Activated gamma-delta T cell (primary cell): ENCODE results near the gene IGSF22.

Experiments
- DNase-seq: peaks from one replicate; lab custom pipeline; 2025; lab: John Stamatoyannopoulos, UW

The IGSF22 gene

DNA sequence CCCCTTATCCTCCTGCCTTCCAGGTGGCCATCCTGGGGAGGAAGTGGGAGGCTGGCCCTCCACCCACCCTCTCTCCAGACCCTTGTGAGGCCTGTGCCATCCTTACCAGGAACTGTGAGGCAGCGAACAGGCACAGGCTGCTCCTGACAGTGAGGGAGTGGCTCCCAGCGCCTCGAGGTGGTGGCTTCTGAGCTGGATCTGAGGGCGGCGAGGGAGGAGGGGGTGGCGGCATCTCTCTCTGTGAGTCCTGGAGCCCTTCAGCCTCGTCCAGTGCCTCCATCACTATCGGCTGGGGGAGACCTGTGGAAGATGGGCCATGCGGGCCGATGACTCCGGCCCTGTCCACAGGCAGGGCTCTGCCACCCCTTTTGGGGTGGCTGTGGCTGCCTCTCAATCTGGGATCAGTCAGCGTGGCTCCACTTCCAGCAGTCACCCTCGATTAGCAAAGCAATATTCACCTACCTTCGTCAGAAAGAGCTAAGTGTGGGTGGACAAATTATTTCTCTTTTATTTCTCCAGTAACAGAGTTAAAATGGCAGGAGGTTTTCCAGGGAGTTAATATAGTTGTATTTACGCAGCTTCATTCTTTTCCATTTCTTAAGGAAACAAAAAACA is 18.0 kb upstream of the IGSF22 start:
- DNase-seq = no peak

DNA sequence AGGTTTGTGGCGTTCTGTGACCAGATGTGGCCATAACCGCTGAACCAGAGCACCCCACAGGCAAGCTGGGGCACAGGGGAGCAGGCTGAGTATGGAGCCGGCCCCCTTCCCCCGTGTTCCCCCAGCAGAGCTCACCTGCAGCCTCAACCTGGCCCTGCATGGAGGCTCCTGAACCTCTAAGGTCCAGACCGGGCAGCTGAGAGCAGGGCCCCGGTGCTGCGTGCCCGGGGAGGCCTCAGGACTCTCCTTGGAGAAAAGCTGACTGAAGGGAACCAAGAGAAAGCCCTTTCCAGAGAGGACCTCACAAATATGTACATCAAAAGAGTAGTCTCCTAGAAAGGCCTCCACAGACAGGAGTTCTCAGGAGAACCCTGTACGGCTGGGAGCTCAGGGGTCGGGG is 17.4 kb upstream of the IGSF22 start:
- no peak for DNase-seq

DNA sequence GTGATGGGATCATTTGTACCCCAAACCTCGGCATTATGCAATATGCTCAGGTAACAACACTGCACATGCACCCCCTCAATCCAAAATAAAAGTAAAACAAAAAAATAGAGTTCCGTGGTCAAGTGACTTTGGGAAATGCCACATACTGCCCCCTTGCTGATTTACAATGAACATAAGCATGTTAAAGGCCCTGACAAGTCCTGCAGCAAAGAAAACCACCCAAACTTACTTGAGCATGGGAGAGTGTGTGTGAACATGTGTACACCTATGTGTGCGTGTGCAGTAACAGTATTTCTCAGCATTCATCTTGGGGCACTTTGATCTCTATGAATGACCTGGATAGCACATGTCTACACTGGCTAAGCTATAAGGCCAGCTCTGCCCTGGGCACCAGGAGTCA is 15.8 kb upstream of the IGSF22 start:
- DNase-seq = no peak

DNA sequence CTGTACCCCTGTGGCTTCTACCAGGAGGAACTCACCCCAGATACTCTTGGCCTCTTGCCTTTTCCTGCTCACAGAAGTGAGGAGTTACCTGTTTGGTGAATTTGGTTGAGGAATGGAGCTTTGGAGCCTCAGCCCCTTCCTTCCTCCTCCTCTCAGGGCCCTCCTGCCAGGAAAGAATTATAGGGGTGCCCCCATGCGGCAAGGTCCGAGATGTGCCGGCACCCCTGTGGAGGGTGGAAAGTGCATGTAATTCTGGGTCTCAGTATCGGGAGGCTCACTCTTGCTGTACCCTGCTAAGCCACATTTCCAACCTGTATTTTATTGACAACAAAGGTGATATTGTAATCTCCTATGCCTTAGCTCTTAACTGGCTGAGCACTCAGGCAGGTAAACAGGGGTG is 13.7 kb upstream of the IGSF22 start:
- no peak for DNase-seq

DNA sequence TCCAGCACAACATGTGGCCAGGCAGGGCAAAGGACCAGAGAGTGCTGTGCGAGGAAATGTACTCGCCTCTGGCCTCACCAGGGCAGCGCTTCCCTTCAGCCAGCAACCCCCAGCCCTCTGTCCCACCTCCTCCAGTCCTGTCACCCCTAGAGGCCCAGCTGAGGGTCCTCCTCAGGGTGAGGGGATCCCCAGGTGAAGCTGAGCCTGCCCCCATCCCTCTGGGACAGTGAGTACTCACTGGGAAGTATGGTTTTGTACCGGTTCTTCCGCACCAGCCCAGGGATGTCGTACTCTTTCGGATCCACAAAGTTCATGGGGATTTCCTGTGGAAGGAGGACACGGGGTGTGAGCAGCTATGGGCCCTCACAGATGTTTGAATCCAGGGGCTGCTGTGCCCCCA is 11.7 kb upstream of the IGSF22 start:
- DNase-seq = no peak

DNA sequence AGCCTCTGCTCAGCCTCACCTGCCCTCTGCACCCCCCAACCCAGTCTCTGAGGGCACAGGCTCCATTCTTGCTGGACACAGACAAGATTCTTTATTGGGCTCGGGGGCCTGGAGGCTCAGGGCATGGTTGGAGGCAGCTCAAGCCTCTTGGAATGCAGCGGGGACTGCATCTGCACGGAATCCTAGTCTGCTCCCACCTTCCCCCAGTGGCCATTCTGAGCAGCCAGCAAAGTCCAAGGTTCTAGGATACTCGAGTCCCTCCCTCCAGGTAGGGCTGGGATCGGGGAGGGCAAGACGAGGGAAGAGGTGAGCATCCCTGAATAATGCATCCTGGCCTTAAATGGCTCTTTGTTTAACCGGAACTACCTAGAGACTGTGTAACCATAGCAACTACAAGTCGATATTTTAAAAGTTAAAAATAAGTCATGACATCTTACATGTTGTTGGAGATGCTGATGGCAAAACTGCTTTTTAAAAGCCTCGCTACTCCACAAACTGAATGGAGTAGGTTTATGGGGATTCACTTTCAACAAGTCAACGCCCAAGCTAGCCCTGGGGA is 10.7 kb upstream of the IGSF22 start:
- DNase-seq = no peak

DNA sequence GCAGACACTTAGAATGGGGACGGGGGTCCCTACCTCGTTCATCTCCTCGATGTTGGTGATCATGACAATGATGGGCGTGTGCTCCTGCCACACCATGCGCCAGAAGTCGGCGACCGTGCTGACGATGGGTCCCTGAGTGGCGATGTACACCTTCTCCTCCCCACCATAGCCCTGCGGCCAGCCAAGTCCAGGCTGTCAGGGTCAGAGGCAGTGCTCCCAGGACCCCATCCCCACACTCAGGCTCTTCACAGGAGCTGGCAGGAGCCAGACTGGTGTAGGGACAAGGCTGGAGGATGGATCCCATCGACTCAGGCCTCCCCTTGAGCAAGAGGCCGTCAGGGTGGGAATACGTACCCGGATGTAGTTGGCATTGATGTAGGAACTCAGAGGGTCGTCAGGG is 7.2 kb upstream of the IGSF22 start:
- DNase-seq = no peak

DNA sequence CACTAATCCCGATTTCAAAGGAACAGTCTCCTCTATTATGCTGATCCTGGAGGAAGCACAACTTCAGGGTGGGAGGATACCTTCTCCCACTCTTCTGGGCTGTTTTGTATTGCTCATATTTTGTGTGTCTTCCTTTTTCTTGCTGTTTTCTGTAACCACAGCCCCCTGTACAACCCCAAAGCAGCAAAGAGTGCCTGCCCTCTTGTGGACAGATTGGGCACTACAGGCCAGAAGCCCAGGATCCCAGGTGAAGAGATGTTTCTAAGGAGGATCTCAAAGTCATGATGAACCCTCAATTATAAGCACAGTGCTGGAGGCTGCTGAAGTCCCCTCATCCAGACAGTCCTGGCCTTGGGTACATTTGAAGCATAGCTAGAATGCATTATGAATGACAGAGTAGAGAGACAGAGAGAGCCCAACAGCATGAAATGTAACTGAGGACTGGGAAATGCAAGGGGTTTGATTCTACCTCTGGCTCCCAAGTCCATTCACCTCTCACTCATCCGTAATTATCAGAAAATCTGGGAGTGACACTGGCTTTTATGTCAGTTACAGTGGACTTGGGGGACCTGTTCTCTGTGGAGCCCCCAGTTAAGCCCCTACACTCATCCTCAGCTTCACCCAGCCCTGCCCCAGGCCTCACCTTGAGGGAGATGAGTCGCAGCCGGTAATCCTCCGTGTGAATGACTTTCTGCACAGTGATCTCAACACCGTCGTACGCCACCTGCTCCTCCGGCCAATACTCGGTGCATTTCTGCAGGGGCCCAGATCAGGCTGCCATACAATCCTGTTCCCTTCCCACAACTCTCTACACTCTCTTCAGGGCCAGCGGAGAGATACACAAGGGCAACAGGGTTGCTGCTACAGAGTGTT is 6.2 kb upstream of the IGSF22 start:
- no peak for DNase-seq

DNA sequence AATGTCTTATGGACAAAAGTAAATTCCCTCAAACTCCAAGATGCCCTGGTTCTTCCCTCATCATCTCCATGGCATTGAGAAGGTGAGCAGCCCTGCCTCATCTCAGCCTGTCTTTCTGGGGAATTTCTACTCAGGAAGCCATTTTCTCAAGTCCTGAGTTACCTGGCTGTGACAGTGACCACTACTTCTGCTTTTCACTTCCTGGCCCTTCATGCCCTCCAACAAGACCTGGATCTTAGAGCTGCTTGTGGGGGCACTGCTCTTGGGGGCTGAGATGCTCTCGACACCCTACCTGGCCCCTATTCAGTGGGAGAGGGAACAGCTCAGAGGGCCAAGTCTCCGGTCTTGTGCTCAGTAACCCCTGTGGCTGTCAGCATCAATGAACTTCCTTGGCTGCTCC is 5.5 kb upstream of the IGSF22 start:
- DNase-seq = no peak

DNA sequence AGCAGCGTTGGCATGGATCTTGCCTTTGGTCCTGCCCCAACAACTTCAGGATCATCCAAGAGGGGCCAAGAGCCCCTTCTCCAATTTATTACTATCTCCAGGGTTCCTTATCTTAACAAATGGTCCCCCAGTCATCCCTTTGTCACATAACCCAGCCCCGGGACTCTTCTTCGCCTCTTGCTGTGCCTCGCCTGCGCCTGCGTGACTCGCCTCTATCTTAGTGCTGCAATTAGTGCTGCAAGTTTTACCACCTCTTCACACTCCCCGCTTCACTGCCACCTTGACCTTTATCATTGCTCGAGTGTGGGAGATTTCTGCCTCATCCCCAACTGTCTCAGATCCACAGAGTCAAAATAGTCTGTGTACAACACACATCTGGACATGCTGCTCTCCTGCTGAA is 4.0 kb upstream of the IGSF22 start:
- DNase-seq = no peak

DNA sequence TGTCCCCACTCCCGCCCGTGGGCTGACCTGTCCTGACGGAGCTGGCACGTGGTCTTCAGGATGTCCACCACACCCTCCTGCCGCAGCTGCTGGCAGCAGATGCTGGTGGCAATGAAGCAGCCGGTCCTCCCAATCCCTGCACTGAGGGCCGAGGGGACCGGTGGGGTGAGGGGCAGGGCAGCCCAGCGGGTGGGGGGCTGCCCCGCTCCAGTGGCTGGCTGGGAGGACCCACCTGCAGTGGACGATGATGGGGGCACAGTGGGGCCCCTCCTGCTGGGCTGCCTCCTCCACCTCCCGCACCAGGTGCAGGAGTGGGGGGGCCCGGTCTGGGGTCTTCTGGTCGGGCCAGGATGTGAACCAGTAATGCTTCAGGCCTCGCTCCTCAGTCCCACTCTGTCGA is 3.4 kb upstream of the IGSF22 start:
- DNase-seq = no peak

DNA sequence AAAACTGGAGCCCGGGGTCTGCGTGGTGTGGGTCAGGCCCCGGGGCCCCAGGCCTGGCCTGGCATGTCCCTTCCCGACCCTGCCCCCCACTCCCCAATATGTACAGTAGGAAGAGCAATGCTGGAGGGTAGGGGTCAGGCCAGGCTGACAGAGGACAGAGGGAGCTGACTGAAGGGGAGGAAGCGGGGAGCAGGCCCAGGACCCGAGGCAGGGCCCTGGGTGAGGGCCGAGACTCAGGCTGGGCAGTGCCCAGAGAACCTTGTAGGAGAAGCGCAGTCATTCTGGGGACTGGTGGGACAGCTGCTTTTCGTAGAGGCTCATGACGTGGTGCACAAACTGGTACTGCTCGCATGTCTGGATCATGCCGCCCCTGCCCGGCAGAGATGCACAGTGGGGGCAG is 2.7 kb upstream of the IGSF22 start:
- DNase-seq = no peak

DNA sequence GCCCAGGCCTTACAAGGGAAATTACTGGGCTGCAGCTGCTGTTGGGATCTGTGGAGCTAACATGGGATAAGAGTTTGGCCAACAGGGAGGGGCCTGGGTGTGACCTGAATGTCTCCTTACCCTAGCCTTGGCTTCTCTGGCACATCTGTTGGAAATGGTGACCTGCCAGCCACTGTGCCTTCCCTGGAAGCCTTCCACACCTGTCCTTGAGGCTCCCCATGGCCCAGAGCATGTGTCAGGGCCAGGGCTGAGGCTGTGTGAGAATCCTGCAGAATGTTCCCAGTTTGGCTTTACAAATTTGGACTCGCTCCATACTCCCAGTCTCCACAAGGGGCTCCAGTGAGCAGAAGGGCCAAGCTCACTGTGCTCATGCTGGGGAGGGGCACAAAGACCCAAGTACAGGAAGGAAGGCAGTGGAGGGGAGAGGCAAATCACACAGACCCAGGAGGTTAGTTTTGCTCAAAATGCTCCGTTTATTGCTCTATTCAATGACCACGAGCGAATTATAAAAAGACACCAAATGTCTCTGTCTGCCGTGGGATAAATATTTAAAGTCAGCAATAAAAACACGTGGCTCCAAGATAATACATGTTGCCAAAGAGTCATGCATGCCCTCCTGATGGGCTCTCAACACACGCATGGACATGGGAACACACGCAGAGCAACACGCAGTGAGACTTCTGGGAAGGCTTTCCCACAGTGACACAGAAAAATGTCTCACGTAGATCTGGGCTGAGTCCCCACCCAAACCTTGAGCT is 1.7 kb upstream of the IGSF22 start:
- DNase-seq = no peak

DNA sequence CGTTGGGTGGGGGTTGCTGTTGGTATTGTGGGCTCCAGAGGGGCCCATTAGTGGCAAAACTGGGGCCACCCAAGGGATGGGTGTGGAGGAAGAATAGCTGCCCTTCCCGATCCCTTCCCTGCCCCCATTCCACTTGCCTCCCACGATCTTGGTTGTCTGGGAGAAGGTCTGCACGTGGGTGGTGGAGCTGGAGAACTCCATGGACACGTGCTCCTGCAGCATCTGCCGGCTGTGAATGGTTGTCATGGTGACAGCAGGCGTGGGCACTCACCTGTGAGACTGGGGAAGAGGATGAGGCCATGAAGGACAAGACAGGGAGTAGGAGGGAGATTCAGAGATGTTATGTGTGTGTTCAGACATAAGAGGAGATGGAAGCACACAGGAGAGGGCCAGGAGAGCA is 2.0 kb downstream of the IGSF22 start:
- no peak for DNase-seq

DNA sequence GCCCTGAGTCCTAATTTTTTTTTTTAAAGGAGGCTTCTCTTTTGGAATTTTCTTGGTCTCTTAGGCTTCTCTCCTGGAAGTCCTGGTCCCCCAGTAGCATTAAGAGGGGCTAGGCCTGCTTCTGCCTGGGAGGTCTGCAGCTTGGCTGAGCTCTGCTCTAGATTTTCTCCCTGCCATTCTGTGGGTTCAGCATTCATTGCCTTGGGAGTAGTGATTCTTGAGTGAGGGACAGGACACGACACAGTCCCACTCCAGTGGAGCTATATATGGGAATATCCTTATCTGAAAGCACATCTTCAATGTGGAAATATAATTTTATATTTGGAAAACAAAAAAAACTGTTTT is 3.7 kb downstream of the IGSF22 start:
- DNase-seq = no peak

DNA sequence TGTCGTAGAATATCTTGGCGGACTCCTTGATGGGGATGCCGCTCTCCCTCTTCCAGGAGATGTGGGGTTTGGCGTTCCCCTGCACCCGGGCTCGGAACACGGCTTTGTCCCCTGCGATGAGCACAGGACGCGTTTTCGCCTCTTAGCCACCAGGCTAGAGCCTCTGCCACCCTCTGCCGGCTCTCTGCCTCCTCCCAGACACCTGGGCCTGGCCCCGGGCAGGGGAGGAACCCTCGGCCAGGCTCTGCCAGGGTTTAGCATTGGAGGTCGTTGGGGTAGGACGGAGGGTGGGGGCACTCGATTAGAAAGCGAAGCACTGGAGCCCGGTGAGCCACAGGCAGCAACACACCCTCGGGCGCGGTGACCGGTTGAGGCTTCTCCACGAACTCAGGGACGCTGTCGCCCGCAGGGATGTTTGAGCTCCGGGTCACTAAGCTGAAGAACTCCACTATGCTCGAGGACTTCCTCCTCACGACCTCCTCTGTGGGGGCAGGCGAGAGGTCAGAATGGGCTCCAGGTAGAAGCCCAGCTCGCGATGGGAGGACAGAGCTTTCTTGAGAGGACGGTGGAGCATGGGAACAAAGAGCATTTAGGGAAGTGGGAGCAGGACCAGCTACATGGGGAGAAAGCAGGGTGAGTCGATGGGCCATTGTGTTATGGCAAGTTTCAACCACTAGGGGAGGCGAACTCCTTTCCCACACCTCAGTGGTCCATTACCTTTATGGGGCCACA is 4.3 kb downstream of the IGSF22 start:
- no peak for DNase-seq

DNA sequence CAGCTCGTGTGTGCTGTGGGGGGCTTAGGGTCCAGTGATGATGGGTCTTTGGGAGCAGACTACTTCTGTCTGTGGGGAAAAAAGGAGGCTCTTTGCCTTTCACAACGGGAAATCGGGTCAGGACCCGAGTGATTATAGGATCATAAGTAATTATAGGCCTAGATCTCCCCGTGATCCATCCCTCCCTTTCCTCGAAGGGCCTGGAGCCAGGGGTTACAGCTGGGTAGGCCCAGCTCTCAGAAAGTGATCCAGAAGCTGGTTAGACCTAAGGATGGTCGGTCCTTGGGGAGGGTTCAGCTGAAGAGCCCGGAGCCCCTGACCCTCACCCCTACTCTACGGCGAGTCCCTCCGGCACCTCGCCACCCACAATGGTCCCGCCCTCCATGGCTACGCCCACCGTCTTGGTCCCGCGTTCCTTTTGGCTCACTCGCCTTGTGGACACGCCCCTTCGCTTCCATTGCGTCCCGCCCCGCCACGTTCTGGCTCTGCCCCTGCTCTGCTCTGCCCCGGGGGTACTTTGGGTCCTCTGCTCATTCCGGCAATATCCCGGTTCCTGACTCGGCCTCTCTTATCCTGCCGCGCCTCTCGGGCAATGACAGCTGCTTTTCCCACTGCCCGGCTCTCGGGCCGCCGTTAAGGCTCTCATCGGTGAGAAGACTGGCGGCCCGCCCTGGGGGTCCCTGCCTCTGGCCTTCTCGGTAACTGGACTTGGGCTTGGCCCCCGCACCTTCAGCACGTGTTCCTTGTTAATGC is 5.0 kb downstream of the IGSF22 start:
- DNase-seq = peak; percentile 62

DNA sequence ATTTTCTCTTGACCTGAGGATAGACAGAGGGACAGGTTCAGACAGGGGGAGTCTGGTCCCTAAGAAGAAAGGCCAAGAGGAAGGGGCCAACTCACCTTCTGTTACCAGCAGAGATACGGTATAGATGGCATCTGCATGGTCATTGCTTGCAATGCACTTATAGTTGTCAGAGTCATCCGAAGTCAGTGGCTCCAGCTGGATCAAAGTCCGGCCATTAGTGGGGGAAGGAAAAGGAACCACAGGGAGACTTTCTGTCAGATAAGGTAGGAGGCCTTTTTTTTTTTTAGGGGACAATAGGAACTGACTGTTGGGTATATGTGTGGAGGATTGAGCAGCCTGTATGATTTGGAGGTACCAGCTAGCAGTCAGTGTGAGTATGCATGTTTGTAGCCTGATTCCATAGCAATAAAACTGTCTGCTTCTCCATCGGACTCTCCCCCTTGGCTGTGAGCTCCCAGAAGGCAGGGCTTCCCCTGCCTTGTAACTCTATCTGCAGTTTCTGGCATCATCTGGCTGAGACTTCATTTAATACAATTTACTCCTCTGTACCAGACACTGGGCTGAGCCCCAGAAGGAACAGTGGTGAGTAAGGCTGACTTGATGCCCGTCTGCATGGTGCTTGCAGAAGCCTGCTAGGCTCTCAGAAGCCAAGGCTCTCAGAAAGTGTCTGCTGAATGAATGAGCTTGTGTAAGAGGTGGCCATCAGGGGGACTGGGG is 5.7 kb downstream of the IGSF22 start:
- no peak for DNase-seq

DNA sequence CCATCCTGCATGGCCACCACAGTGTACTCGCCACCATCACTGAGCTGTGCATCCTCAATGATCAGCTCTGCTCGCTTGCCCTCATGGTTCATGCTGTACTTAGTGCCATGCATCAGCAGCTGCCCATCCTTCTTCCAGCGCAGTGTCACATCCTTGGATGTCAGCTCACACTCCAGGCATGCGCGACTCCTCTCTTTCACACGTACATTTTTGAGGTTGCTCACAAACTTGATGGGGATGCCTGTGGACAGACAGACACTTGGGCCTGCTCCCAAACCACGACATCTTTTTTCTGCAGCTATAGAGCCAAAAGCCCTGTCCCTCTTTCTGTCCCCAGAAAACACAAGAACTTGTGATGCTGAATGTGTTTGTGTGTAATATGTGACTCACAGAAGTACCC is 10.5 kb downstream of the IGSF22 start:
- no peak for DNase-seq

DNA sequence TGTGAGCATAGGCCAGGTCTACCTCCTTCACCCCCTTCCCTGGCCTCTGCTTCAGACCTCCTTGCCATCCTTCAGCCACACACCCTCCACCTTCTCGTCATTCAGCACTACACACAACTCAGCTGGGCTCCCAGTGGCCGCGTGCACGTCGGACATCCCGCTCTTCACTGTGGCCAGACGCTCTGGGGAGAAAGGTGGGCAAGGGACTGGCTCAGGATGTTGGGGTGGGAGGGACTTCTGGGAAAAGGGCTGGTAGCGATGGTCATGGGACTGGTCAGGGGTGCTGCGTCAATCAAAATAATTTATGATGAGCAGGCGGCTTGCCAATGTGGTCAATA is 11.6 kb downstream of the IGSF22 start:
- DNase-seq = no peak
